ENCODE data around the gene GOLGA8N.

DNA sequence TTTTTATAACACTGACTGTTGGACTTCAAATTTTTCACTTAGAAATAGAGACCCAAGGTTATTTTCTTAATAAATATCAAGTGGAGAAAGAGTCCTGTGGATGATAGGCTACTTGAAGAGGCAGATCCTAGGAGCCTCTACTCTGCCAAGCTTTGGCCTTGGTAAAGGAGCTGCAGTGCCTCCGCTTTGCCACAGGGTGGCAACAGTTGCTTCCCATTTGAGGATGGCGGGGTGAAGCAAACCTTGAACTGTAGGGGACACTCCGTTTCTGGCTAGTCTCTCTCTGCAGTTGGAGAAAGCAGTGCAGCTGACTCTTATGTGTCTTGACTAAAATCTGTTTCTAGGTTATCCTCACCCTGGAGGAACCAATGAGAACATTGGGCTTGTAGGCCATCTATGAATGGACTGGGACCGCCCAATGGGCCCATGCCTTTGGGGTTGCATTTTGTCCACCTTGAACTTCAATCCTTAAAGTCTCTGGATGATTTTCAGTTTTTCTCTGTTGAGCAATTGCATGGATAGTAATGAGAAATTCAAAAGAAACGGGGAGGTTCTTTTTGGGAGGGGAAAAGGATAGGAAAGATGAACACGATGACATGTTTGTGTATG, 58.1 kb downstream of the GOLGA8N start:
- no peak for TF ChIP-seq EZH2 (IDR thresholded peaks at IDR 0.05; ENCODE audit: borderline replicate concordance, low read depth, low read length, severe bottlenecking)
- TF ChIP-seq, protein P1, sequence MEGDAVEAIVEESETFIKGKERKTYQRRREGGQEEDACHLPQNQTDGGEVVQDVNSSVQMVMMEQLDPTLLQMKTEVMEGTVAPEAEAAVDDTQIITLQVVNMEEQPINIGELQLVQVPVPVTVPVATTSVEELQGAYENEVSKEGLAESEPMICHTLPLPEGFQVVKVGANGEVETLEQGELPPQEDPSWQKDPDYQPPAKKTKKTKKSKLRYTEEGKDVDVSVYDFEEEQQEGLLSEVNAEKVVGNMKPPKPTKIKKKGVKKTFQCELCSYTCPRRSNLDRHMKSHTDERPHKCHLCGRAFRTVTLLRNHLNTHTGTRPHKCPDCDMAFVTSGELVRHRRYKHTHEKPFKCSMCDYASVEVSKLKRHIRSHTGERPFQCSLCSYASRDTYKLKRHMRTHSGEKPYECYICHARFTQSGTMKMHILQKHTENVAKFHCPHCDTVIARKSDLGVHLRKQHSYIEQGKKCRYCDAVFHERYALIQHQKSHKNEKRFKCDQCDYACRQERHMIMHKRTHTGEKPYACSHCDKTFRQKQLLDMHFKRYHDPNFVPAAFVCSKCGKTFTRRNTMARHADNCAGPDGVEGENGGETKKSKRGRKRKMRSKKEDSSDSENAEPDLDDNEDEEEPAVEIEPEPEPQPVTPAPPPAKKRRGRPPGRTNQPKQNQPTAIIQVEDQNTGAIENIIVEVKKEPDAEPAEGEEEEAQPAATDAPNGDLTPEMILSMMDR (IDR thresholded peaks at IDR 0.05; ENCODE audit: borderline replicate concordance, extremely low read depth, low read length, poor library complexity, severe bottlenecking), result peak; percentile 83
